ENCODE measurements around the gene LCORL.
"Not testable (repeated sequence)": the region's sequence is repeated elsewhere in the genome, so short reads cannot be mapped to it uniquely, and the experiment has no call there.

Gene LCORL

DNA sequence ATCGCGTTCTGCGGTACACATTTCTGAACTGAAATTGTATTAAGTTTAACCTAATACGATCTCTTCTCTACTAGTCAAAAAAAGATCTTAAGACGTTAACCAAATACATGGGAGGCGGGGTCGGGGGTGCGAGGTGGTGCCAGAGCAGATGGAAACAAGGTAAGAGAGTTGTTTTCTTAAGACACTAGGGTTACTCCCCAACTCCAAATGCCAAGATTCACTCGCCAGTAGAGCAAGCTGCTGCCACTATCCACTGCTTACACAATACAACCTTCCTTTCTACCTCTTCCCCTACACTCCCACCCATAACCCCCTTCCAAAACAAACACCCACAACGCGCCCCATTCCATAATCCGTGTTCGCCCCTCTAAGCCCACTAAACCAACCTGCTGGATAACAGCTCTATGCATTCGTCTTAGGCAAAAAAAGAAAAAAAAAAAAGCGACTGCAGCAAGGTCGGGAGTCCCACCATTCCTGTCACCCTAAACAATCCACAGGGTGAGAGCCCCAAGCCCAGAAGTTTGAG lies 1.3 kb downstream of the LCORL start:
- DNase-seq (ENCODE audit: low spot score) = peak; percentile 4

DNA sequence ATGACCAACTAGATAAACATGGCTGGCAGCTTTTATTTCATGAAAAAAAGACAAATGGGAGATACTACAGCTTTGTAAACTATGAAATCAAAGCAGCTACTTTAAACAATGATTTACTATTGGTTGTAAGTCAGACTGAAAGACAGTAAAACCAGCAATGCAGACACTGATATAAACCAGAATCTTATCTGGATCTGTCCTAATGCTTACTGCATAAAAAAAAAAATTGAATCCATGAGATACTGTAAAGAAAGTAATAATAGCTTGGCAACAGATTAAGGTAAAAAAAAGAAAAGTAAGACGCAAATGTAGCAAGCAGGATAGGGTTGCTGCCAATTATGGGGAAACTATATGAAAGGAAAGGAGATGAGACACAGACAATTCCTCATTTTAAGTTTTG lies 7.3 kb downstream of the LCORL start:
- DNase-seq (ENCODE audit: low spot score) = no peak

DNA sequence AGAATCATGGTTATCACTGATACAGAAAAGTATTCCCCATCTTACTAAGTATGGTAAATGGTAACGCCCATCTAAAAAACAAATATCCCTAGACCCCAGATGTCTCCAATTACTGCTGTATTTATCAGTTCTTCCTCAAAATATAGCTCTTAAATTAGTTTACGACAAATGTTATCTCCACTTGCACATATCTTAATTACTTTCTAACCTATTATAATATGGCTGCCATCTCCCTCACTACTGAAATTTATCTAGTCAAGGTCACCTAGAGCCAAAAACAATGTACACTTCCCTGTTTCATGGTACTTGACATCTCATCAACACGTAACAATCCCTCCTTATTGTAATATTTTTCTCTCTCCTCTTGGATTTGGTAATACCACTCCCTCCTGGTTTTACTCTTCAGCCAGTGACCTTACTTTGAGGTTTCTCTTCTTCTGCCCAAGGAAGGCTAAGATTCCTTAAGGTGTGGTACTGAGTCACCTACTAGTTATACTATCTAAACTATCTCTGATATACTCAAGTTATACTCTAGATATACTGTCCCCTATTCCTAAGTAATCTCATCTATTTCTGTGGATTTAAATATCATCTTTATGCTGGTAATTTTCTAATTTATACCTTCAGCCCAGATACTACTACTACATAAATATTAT lies 8.6 kb downstream of the LCORL start:
- DNase-seq (ENCODE audit: low spot score) = no peak

DNA sequence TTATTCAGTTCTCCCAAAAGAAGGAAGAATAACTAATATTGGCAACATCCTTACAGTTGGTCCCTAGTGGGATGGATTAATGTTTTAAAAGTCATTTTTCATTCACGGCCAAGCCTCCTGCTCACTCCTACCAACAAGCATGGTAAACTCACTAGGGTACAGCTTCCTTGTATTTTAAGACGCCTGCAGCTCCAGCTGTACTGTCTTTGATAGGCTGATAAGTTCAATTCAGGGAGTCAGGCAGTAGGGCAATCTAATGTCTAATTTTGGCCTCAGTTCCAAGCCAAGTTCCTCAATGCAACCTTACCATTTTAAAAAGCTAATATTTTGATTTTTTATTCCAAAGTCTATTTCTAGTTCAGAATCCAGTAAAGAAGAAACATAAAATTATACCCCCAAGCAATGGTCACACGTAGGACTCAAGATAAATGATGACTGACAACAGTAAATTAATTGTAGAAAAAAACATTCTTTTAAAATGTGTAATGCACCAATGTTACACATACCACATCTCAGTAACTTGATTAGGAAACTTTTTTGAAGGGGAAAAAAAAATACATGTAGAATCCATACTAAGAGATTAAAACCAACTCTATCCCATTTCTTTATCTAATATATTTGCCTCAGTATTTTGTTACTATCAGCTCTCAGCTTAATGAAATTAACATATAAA lies 9.3 kb downstream of the LCORL start:
- no peak for DNase-seq (ENCODE audit: low spot score)

DNA sequence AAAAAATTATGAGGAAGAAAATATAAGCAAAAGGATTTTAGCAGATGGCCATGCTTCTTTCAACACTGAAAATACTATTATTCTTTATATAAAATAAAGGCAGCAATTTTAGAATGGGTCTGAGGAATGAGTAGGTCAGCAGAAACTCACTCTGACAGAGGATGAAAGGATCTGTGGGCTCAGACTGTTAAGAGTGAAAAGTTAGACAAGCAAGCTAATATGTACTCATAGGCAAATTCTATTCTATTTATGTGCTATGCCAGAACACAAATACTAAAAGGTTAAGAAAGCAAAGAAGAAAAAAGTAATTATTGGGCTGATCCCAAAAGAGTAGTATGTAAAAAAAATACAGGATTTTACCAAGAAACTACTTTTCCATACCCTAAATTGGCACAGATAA lies 13.9 kb downstream of the LCORL start:
- no peak for DNase-seq (ENCODE audit: low spot score)

DNA sequence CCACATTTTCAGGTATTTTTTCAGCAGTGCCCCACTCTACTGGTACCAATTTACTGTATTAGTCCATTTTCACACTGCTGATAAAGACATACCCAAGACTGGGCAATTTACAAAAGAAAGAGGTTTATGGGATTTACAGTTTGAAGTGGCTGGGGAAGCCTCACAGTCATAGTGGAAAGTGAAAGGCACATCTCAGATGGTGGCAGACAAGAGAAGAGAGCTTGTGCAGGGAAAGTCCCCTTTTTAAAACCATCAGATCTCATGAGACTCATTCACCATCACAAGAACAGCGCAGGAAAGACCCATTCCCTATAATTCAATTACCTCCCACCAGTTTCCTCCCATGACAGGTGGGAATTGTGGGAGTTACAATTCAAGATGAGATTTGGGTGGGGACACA lies 15.1 kb downstream of the LCORL start:
- not testable (repeated sequence) for DNase-seq (ENCODE audit: low spot score)

DNA sequence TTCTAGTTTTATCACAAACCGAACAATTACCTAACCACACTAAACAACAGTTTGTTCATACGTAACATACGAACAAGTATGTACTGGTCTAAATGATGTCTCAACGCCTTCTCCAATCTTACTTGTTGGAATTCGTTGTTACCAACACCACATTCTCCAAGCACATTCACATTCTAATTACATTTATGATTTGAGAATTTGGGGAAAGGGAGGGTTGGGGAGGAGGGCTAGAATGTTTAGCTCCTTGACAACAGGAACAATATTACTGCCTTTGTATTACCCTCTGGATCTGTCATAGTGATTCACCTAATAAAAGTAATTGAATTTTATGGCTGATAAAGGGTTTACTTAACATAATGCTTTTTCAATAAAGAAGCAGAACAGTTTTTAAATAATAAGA lies 24.4 kb downstream of the LCORL start:
- no peak for DNase-seq (ENCODE audit: low spot score)

DNA sequence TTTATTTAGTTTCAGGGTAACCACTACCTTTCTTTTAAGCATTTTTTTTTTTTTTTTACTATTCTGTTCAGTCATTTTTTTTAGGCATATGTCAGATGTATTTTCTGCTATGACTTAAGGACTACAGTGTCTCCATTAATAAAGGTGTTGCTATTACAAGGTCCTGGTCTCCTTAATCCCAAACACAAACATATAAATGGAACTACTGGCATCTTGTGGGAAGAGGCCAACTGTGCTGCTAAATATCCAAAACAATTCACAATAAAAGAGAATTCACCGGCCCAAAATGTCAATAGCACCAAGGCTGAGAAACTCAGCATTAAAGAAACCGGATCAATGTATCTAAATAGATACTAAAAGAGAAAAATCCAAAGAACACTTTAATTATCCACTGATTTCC lies 26.4 kb downstream of the LCORL start:
- DNase-seq (ENCODE audit: low spot score) = no peak

DNA sequence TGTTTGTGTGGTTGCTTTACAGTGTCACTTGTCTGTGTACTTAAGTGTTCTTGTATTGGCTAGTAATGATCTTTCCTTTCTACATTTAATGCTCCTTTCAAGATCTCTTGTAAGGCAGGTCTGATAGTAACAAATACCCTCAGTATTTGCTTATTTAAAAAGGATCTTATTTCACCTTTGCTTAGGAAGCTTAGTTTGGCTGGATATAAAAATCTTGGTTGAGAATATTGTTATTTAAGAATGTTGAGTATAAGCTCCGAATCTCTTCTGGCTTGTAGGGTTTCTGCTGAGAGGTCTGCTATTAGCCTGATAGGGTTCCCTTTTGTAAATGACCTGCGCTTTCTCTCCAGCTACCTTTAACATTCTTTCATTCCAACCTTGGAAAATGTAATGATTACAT lies 35.7 kb downstream of the LCORL start:
- no peak for DNase-seq (ENCODE audit: low spot score)

DNA sequence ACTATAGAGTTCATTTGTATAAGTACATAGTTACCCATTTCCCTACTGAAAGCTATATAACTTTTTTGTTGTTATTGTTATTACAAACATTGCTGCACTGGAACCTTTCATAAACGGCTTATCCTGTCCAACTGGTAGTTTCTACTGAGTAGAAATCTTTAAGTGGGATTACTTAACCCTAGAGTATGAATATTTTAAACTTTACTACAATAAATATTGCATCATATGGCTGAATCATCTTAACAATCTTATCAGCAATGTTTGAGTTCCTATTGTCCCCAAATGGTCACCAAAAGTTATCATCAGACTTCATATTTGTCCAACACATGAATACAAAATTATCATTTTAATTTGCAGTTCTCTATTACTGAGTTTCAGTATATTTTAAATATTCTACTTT lies 40.5 kb downstream of the LCORL start:
- no peak for DNase-seq (ENCODE audit: low spot score)

DNA sequence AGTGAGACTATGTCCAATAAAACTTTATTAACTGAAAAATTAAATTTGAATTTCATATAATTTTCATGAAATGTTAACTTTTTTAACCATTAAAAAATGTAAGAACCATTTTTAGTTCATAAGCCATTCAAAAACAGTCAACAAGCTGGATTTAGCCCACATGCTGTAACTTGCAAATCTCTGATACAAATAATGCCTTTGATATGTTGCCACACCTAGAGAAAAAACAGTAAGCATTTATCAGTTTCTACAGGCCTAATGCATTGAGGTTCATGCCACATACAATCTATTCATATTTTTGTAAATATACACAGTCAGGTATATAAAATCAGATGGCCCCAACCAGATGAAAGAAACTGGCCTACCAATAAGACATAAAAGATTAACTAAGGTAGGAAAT lies 52.8 kb downstream of the LCORL start:
- DNase-seq (ENCODE audit: low spot score) = no peak

DNA sequence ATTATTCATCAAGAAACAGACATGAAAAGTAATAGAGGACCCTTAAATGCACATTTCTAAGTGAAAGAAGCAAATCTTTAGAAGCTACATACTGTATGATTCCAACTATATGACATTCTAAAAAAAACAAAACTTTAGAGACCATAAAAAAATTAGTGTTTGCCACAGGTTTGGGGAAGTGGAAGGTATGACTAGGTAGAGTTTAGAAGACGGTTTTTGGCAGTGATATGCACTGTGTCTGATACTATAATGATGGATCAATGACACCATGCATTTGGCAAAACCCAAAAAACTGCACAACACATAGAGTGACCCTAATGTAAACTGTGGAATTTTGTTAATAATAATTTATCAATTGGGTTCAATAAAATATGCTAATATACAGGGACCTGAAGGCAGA lies 54.5 kb downstream of the LCORL start:
- no peak for DNase-seq (ENCODE audit: low spot score)

DNA sequence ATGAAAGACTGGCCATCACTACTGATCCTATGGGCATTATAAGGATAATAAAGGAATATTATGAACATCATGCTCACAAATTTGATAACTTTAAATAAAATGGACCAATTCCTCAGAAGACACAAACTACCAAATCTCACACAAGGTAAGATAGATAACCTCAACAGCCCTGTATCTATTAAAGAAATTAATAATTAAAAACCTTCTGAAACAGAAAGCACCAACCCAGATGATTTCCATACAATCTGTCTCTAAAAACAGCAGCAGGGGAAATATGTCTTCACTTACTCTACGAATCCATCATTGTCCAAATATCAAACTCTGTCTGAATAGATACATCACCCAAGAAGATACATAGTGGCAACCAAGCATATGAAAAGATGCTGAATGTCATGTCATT lies 55.2 kb downstream of the LCORL start:
- no peak for DNase-seq (ENCODE audit: low spot score)

DNA sequence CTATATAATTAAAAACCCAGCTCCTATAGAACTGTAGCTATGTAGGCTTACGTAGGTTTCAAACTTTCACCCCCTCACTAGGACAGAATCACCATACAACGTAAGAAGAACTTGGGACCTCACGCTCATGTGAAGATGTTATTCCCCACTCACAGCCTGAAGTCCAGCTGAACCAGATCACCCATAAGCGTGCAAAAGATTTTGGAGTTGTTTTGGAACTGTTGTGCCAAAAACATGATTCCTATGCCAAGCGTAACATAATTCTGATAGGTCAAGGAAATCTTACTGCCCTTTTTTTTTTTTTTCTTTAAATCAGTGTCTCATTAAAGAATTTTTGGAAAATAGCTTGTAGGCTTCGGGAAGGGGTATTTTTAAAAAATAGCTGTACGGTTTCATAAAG lies 57.0 kb downstream of the LCORL start:
- DNase-seq (ENCODE audit: low spot score) = no peak

DNA sequence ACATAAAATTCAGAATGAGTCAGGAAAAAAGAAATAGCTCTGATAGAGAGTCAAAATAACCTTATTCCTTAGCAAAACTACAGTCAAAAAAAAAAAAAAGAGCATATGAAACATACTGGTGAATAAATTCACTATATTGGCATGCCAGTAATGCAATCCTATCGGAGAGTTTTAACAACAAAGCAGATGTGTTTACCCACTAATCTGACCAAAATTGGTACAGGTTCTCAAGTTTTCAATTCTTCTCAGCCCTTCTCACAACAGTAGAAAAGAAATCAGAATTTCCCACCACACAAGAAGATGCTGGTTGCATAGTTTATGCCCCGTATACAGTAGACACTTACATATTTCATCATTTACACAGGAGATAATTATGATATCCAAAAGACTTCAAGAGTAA lies 59.4 kb downstream of the LCORL start:
- DNase-seq (ENCODE audit: low spot score) = no peak

DNA sequence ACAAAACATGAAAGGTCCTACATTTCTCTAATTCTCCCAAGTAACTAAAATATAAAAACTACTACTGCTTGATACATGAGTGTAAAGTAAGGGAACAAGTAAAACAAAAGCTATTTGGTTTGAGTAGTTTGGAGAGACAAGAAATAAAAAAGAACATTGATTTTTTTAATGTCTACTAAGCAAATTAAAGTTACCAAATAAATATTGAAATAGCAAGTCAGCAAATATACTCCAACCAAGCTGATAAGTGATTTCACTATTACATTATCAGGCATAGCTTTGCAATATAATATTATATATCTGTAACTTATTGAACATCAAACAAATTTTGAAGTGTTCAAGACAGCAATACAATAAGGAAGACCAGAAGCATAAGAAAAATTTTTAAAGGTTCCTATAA lies 60.3 kb downstream of the LCORL start:
- DNase-seq (ENCODE audit: low spot score) = no peak

DNA sequence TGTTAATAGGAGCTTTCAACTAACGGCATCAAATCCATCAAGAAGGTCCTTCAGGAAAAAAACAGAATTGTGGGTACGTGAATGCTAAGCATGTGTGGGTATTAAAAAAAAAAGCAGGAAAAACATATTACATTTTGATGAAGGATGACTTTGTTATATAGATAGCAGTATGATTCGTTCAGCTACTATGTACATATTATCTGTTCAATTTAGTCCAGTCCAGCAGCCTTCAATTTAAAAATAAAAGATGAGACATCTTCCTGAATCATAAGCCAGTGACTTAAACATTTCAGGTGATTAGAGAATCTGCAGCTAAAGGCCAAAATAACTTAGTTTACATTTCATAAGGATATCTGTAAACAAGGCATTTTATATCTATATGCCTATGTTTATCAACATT lies 63.4 kb downstream of the LCORL start:
- DNase-seq (ENCODE audit: low spot score) = no peak

DNA sequence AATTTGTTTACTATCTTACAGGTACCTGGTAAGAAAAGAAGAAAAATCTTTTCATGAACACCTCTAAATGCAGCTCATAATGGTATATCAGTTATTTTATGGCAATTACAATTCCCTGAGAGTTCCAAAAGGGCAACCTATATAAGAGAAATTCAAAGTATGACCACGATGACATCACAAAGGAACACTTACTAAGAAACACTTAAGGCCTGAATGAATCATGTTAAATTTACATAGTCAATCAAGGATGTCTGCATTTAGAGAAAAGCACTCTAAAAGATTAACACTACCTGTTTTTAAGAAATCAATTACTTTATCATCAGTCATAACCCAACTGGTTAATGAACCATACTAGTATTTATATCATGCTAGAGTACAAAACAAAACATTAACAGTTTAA lies 63.9 kb downstream of the LCORL start:
- no peak for DNase-seq (ENCODE audit: low spot score)

DNA sequence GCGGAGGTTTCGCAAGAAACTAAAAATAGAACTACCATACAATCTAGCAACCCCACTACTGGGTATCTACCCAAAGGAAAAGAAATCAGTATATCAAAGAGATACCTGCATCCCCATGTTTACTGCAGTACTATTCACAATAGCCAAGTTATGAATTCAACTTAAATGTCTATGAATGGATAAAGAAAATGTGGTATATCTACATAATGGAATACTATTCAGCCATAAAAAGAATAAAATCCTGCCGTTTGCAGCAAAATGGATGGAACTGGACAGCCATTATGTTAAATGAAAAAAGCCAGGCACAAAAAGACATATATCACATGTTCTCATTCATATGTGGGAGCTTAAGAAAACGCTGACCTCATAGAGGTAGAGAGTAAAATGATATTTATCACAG lies 65.3 kb downstream of the LCORL start:
- DNase-seq (ENCODE audit: low spot score) = no peak

DNA sequence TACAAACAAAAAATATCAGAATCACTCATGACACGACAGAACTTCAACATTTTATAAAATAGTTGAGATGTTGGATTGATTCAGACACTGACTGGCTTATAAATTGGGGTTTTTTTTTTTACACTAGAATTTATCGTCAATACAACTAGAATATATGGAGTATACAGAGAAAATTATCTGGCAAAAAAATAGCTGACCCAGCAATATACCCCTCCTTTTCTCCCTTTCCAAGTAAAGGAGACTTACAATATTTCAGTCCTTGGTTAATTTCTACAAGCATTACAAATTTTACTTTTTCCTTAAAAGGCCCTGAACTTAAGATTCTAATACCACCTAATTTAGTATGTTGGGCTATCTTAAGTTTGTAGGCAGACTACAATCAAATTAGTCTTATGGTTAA lies 76.3 kb downstream of the LCORL start:
- no peak for DNase-seq (ENCODE audit: low spot score)

DNA sequence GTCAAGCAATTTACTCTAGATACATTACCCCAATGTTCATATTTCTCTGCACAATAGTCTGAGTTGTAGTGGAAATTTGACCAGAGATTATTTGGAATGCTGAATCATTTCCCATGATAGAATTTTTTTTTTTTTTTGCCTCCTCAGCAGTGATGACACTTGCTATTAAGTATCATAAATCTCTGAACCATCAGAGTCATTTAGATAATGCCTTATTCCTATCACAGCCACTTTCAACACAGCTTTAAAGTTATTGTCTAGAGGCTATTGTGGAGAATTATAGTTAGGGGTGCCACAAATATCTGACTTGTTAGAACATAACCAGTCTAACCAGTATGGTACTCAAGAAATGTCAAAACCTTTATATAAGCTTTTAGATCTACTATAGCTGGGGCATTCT lies 79.8 kb downstream of the LCORL start:
- DNase-seq (ENCODE audit: low spot score) = no peak

DNA sequence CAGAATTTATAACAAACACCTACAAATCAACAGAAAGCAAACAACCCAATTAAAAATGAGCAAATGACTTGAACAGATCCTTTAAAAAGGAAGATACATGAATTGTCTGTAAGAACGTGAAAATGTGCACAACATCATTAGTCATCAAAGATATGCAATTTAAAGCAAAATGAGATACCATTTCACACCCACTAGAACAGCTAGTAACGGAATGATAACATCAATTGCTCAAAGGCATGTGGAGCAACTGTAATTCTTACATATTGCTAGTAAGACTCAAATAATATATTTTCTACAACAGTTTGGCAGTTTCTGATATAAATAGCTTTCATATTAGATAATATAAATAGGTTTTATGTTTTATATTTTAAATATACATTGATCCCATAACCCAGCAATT lies 82.5 kb downstream of the LCORL start:
- no peak for DNase-seq (ENCODE audit: low spot score)

DNA sequence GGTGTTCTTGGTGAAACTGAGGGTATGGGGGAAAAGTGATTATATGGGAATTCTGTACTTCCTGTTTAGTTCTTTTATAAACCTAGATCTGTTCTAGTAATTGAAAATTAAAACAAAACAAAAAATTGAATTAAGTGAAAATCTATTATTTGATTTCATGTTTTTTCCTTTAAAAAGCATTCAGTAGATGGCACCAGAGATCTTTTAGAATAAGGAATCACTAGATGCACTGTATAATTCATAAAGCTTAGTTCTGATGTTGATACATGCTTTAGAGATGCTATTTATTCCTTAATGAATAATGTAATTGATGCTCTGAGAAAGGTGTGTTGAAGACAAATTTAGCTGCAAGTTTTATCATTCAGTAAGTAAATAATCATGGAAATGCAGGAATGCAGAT lies 87.3 kb downstream of the LCORL start:
- DNase-seq (ENCODE audit: low spot score) = no peak

DNA sequence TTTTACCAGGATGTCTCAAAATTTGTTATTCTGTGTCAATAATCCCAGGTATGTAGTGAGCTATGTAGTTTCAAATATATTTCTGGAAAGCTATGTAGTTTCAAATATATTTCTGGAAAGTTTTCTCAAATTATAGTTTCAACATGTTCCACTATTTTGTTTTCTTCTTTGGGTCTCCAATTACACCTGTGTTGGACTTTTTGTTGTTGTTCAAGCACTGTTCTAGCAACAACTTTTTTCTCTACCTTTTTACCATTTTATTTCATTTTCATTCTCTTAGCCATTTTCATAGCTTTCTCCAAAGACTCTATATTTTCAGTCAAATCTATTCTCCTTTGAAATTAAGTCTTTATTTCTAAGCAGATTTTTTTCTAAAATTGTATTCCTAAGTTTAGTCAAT lies 88.4 kb downstream of the LCORL start:
- DNase-seq (ENCODE audit: low spot score) = no peak
